Muscle of leg (tissue), 11 donors: ENCODE data around the gene TRANK1. TPM values are rescaled to one million over a fixed set of nuclear protein-coding genes. Genes with fewer than 3 reads are reported as not detected.

Experiments
- DNase-seq: peaks from one replicate; pipeline ENCODE4 v3.0.0; 2013
- H3K27ac ChIP-seq: one replicate; pipeline ENCODE4 v1.5.1; 2013; ENCODE audit warnings: mild to moderate bottlenecking, low read length, control low read depth
- H3K27me3 ChIP-seq: one replicate; pipeline ENCODE4 v1.6.1; 2013; ENCODE audit warnings: low read length; ENCODE audit not compliant: control insufficient read depth, insufficient read depth
- H3K36me3 ChIP-seq: one replicate; pipeline ENCODE4 v1.6.1; 2013; ENCODE audit warnings: low read length; ENCODE audit not compliant: control insufficient read depth, insufficient read depth
- H3K4me1 ChIP-seq: one replicate; pipeline ENCODE4 v1.6.1; 2013; ENCODE audit warnings: low read length; ENCODE audit not compliant: control insufficient read depth, insufficient read depth
- H3K4me3 ChIP-seq: one replicate; pipeline ENCODE4 v1.5.1; 2013; ENCODE audit warnings: low read length, control low read depth
- H3K9me3 ChIP-seq: replicated peaks from 2 replicates; pipeline ENCODE4 v1.6.1; 2013; ENCODE audit warnings: low read depth, low read length; ENCODE audit not compliant: control insufficient read depth
- WGBS: methylation state at CpG from one replicate; pipeline ENCODE4 v1.1.5; 2013; ENCODE audit warnings: missing lambda C conversion rate; ENCODE audit not compliant: insufficient coverage; 5-methylcytosine and 5-hydroxymethylcytosine counted together
- polyA plus RNA-seq, 8 donors: library from polyadenylated mRNA; unstranded; fragments of 120-200 nt; gene quantifications; one replicate each; pipeline versions ENCODE4 v1.2.1 to v1.2.3, GENCODE V29; 2013; ENCODE audit warnings: inconsistent platforms in 1 of 8, low replicate concordance in 1 of 8; ENCODE audit not compliant: insufficient read length in 8 of 8, insufficient read depth in 1 of 8
- total RNA-seq: library from RNA; stranded (reverse); fragments of 120-200 nt; gene quantifications from one replicate; pipeline ENCODE4 v1.2.4, GENCODE V29; 2013

The TRANK1 gene
- total and polyA plus RNA-seq, 9 donors: 3.7 to 6.2 (median 4.5) TPM

- WGBS: no CpG with 5 or more reads among the region's 2 CpGs
Observed at GRCh38 chr3:36874424-36874823, 70.4 kb downstream of the TRANK1 start.

GRCh38 chr3:36871379-36872126, 73.3 kb downstream of the TRANK1 start:
- Histone ChIP-seq H3K27me3 (no peaks in the 10 kb centered on the region), H3K27ac (no peak overlapping the region), H3K4me1 (no peaks in the 10 kb centered on the region), H3K4me3 (no peak overlapping the region), H3K36me3 (peaks cover 2% of the 10 kb centered on the region), H3K9me3 (no peaks in the 10 kb centered on the region)
- 100% methylated on average over 1 of the region's 2 CpGs for WGBS
- no peak for DNase-seq

More at GRCh38 chr3:36874424-36874823, 70.4 kb downstream of the TRANK1 start:
- no peaks in the 10 kb centered on the region for H3K9me3 ChIP-seq
- no peaks in the 10 kb centered on the region for H3K4me1 ChIP-seq
- H3K36me3 ChIP-seq: peaks cover 2% of the 10 kb centered on the region
- H3K27me3 ChIP-seq: no peaks in the 10 kb centered on the region
- H3K27ac ChIP-seq: no peak overlapping the region
- DNase-seq: peak; percentile 50
- no peak overlapping the region for H3K4me3 ChIP-seq

- Histone ChIP-seq H3K9me3 (no peaks in the 10 kb centered on the region), H3K4me3 (no peak overlapping the region), H3K36me3 (peaks cover 2% of the 10 kb centered on the region), H3K4me1 (no peaks in the 10 kb centered on the region), H3K27ac (no peak overlapping the region), H3K27me3 (no peaks in the 10 kb centered on the region)
- 25% methylated on average over 2 of the region's 2 CpGs for WGBS
- peak; percentile 78 for DNase-seq
Observed at GRCh38 chr3:36868614-36869436, 76.0 kb downstream of the TRANK1 start.

GRCh38 chr3:36867810-36868209, 77.0 kb downstream of the TRANK1 start:
- H3K36me3 ChIP-seq: peaks cover 2% of the 10 kb centered on the region
- 17% methylated on average over 1 of the region's 7 CpGs for WGBS
- DNase-seq: no peak

GRCh38 chr3:36866368-36866767, 78.5 kb downstream of the TRANK1 start:
- H3K4me3 ChIP-seq: no peak overlapping the region
- no peaks in the 10 kb centered on the region for H3K4me1 ChIP-seq
- 20% methylated on average over 1 of the region's 2 CpGs for WGBS
- no peak for DNase-seq
- peaks cover 5% of the 10 kb centered on the region for H3K36me3 ChIP-seq
- no peak overlapping the region for H3K27ac ChIP-seq
- H3K27me3 ChIP-seq: no peaks in the 10 kb centered on the region
- no peaks in the 10 kb centered on the region for H3K9me3 ChIP-seq

More at GRCh38 chr3:36867810-36868209, 77.0 kb downstream of the TRANK1 start:
- no peak overlapping the region for H3K4me3 ChIP-seq
- H3K27ac ChIP-seq: no peak overlapping the region
- H3K4me1 ChIP-seq: no peaks in the 10 kb centered on the region
- no peaks in the 10 kb centered on the region for H3K27me3 ChIP-seq
- no peaks in the 10 kb centered on the region for H3K9me3 ChIP-seq

GRCh38 chr3:36864180-36865053, 80.4 kb downstream of the TRANK1 start:
- 79% methylated on average over 3 of the region's 5 CpGs for WGBS
- no peak for DNase-seq
- Histone ChIP-seq H3K27me3 (no peaks in the 10 kb centered on the region), H3K4me3 (no peak overlapping the region), H3K36me3 (peaks cover 11% of the 10 kb centered on the region), H3K27ac (no peak overlapping the region), H3K4me1 (no peaks in the 10 kb centered on the region), H3K9me3 (no peaks in the 10 kb centered on the region)

- H3K4me1 ChIP-seq: no peaks in the 10 kb centered on the region
- DNase-seq: no peak
- 100% methylated on average over 2 of the region's 5 CpGs for WGBS
- no peak overlapping the region for H3K27ac ChIP-seq
- H3K36me3 ChIP-seq: peaks cover 26% of the 10 kb centered on the region
- H3K27me3 ChIP-seq: no peaks in the 10 kb centered on the region
- H3K9me3 ChIP-seq: no peaks in the 10 kb centered on the region
- H3K4me3 ChIP-seq: no peak overlapping the region
Observed at GRCh38 chr3:36862076-36862755, 82.6 kb downstream of the TRANK1 start.

- peaks cover 48% of the 10 kb centered on the region for H3K36me3 ChIP-seq
- no peaks in the 10 kb centered on the region for H3K9me3 ChIP-seq
- no peak overlapping the region for H3K27ac ChIP-seq
- no peaks in the 10 kb centered on the region for H3K4me1 ChIP-seq
- WGBS: 100% methylated on average over 1 of the region's 3 CpGs
- no peaks in the 10 kb centered on the region for H3K27me3 ChIP-seq
- no peak for DNase-seq
- no peak overlapping the region for H3K4me3 ChIP-seq
Observed at GRCh38 chr3:36859494-36859893, 85.4 kb downstream of the TRANK1 start.

- DNase-seq: peak; percentile 60
- H3K36me3 ChIP-seq: peaks cover 37% of the 10 kb centered on the region
- H3K27me3 ChIP-seq: no peaks in the 10 kb centered on the region
- H3K27ac ChIP-seq: no peak overlapping the region
- no CpG with 5 or more reads among the region's 3 CpGs for WGBS
- no peaks in the 10 kb centered on the region for H3K9me3 ChIP-seq
- no peak overlapping the region for H3K4me3 ChIP-seq
- no peaks in the 10 kb centered on the region for H3K4me1 ChIP-seq
Observed at GRCh38 chr3:36852071-36852470, 92.8 kb downstream of the TRANK1 start.
